ENCODE results near the gene GPR21.

GPR21 gene

GRCh38 chr9:123033352-123033751, at the start of gene GPR21:
Gene GPR21, plus strand, starts transcription at chr9:123033667. Its CDS starts 900 bp downstream, at chr9:123034567.
- no peak for DNase-seq (ENCODE audit: low spot score)

- DNase-seq (ENCODE audit: low spot score) = no peak
Measured at GRCh38 chr9:122986010-122986409, 47.5 kb upstream of the GPR21 start.

GRCh38 chr9:122988141-122988540, 45.3 kb upstream of the GPR21 start:
- no peak for DNase-seq (ENCODE audit: low spot score)

GRCh38 chr9:122988920-122989621, 44.4 kb upstream of the GPR21 start:
- no peak for DNase-seq (ENCODE audit: low spot score)

GRCh38 chr9:122991370-122991830, 42.1 kb upstream of the GPR21 start:
- peak; percentile 70 for DNase-seq (ENCODE audit: low spot score)

- no peak for DNase-seq (ENCODE audit: low spot score)
Measured at GRCh38 chr9:122996586-122996985, 36.9 kb upstream of the GPR21 start.

GRCh38 chr9:122998448-122998847, 35.0 kb upstream of the GPR21 start:
- no peak for DNase-seq (ENCODE audit: low spot score)

GRCh38 chr9:123000371-123001068, 32.9 kb upstream of the GPR21 start:
- DNase-seq (ENCODE audit: low spot score) = no peak

GRCh38 chr9:123002754-123003153, 30.7 kb upstream of the GPR21 start:
- DNase-seq (ENCODE audit: low spot score) = no peak

GRCh38 chr9:123003466-123003865, 30.0 kb upstream of the GPR21 start:
- DNase-seq (ENCODE audit: low spot score) = no peak

- no peak for DNase-seq (ENCODE audit: low spot score)
Measured at GRCh38 chr9:123005964-123006363, 27.5 kb upstream of the GPR21 start.

- DNase-seq (ENCODE audit: low spot score) = no peak
Measured at GRCh38 chr9:123007269-123007668, 26.2 kb upstream of the GPR21 start.

- no peak for DNase-seq (ENCODE audit: low spot score)
Measured at GRCh38 chr9:123008909-123009308, 24.6 kb upstream of the GPR21 start.

GRCh38 chr9:123011380-123011779, 22.1 kb upstream of the GPR21 start:
- DNase-seq (ENCODE audit: low spot score) = no peak

- no peak for DNase-seq (ENCODE audit: low spot score)
Measured at GRCh38 chr9:123011878-123012528, 21.5 kb upstream of the GPR21 start.

- no peak for DNase-seq (ENCODE audit: low spot score)
Measured at GRCh38 chr9:123016631-123017030, 16.8 kb upstream of the GPR21 start.

GRCh38 chr9:123020796-123021195, 12.7 kb upstream of the GPR21 start:
- DNase-seq (ENCODE audit: low spot score) = no peak

- no peak for DNase-seq (ENCODE audit: low spot score)
Measured at GRCh38 chr9:123026425-123026824, 7.0 kb upstream of the GPR21 start.

- DNase-seq (ENCODE audit: low spot score) = no peak
Measured at GRCh38 chr9:123027517-123027916, 6.0 kb upstream of the GPR21 start.

GRCh38 chr9:123028136-123028535, 5.3 kb upstream of the GPR21 start:
- no peak for DNase-seq (ENCODE audit: low spot score)

GRCh38 chr9:123028973-123029372, 4.5 kb upstream of the GPR21 start:
- no peak for DNase-seq (ENCODE audit: low spot score)

GRCh38 chr9:123031963-123032362, 1.5 kb upstream of the GPR21 start:
- no peak for DNase-seq (ENCODE audit: low spot score)

Data from NAMALWA (cell line).